Spleen (tissue), 11 donors: ENCODE results near the gene CTDSPL. TPM values are rescaled to one million over a fixed set of nuclear protein-coding genes. Genes with fewer than 3 reads are reported as not detected.
A peak's percentile ranks its signal among the peaks of the same experiment; 100 is the strongest.

ENCODE experiments used
- DNase-seq: peaks from one replicate; pipeline ENCODE4 v3.0.0-alpha.2; 2020
- H3K27ac ChIP-seq, 8 donors: fragments of 200-600 bp; sonication (generic) in 7 of 8; 1 replicate in 4 of 8; 2 replicates in 4 of 8; pipeline versions ENCODE4 v1.5.0 to v1.8.0; 2016 to 2021; ENCODE audit warnings: inconsistent platforms in 4 of 8, mild to moderate bottlenecking in 4 of 8, moderate library complexity in 1 of 8
- H3K27me3 ChIP-seq, 7 donors: fragments of 200-600 bp; sonication (generic) in 6 of 7; replicated peaks in 1 of 7; 1 replicate in 4 of 7; 2 replicates in 3 of 7; pipeline versions ENCODE4 v1.5.0 to v1.8.0; 2016 to 2021; ENCODE audit warnings: inconsistent platforms in 3 of 7, mild to moderate bottlenecking in 1 of 7
- H3K36me3 ChIP-seq, 6 donors: fragments of 200-600 bp; sonication (generic) in 5 of 6; 1 replicate in 4 of 6; 2 replicates in 2 of 6; pipeline versions ENCODE4 v1.5.0 to v1.8.0; 2016 to 2021; ENCODE audit warnings: inconsistent platforms in 2 of 6
- H3K4me1 ChIP-seq, 6 donors: fragments of 200-600 bp; sonication (generic) in 5 of 6; 1 replicate in 3 of 6; 2 replicates in 3 of 6; pipeline versions ENCODE4 v1.5.0 to v1.8.0; 2016 to 2021; ENCODE audit warnings: inconsistent platforms in 3 of 6
- H3K4me3 ChIP-seq, 8 donors: fragments of 200-600 bp; sonication (generic) in 7 of 8; 1 replicate in 4 of 8; 2 replicates in 4 of 8; pipeline versions ENCODE4 v1.5.0 to v1.8.0; 2016 to 2021; ENCODE audit warnings: inconsistent platforms in 4 of 8, mild to moderate bottlenecking in 4 of 8, moderate library complexity in 2 of 8
- H3K9me3 ChIP-seq, 8 donors: fragments of 200-600 bp; sonication (generic) in 7 of 8; 1 replicate in 4 of 8; 2 replicates in 4 of 8; pipeline versions ENCODE4 v1.5.0 to v1.8.0; 2016 to 2021; ENCODE audit warnings: inconsistent platforms in 4 of 8
- CTCF ChIP-seq, 11 experiments: fragments of 200-600 bp in 7 of 11; fragments of 450-650 bp in 4 of 11; sonication (generic) in 4 of 11; IDR thresholded peaks in 8 of 11; conservative IDR thresholded peaks in 3 of 11; 1 replicate in 7 of 11; 2 replicates in 4 of 11; pipeline versions ENCODE4 v1.4.0 to v1.8.0; 2016 to 2021; ENCODE audit warnings: antibody characterized with exemption in 11 of 11, inconsistent platforms in 4 of 11, mild to moderate bottlenecking in 1 of 11
- POLR2A ChIP-seq, 3 donors: fragments of 450-650 bp; IDR thresholded peaks; one replicate each; pipeline ENCODE4 v1.5.1; 2017; ENCODE audit warnings: antibody characterized with exemption in 3 of 3, mild to moderate bottlenecking in 1 of 3
- POLR2AphosphoS5 ChIP-seq, 3 donors: sonication (generic); formaldehyde crosslinking; IDR thresholded peaks; one replicate each; pipeline ENCODE4 v1.5.1; 2017; ENCODE audit warnings: antibody characterized with exemption in 3 of 3
- WGBS, 5 donors: extraction: QIAGEN DNeasy Blood & Tissue Kit in 3 of 5; methylation state at CpG; one replicate each; pipeline versions ENCODE4 v1.1.5 to v1.1.7; 2013 to 2018; 5-methylcytosine and 5-hydroxymethylcytosine counted together
- intact Hi-C: fragments of 100-400 bp; cut with DNase I; formaldehyde crosslinking; loops from one replicate; pipeline ENCODE4 v1.15.0; 2023; ENCODE audit warnings: low total_unique reads
- polyA plus RNA-seq, 3 donors: library from polyadenylated mRNA; stranded (reverse); fragments of 200-250 nt; gene quantifications; one replicate each; pipeline ENCODE4 v1.2.1, GENCODE V29; 2013
- total RNA-seq, 7 donors: library from RNA; depleted of rRNA in 3 of 7; stranded (reverse); fragments of >200 nt in 3 of 7; fragmentation: NEBNext Ultra II Directional in 4 of 7; extraction: Animal tissue kit (Norgen Biotek cat#: 25700) in 4 of 7; gene quantifications; one replicate each; pipeline versions ENCODE4 v1.1.0 to v1.2.1, GENCODE V29; 2016 to 2021
- donor health status: healthy with polysubstance abuse.
- donor health status: DM: no; HTN: no; CAD: no; lungs with moderate emphysema.
- donor health status: DM: no; HTN: no; CAD: no.
- donor health status: Bipolar disorder and iron deficiency.
- donor health status: healthy.
- donor health status: DM: no; HTN: no; CAD: no.
- donor health status: DM: yes; HTN: yes; CAD: no.

The CTDSPL gene
- total and polyA plus RNA-seq, 10 donors: 3.9 to 46.0 (median 26.2) TPM

GRCh38 chr3:37954881-37955280 is 93.2 kb downstream of the CTDSPL start:
- TF ChIP-seq POLR2AphosphoS5 (IDR thresholded peaks at IDR 0.05) (no peak), POLR2A (IDR thresholded peaks at IDR 0.05) (no peak), CTCF (IDR thresholded peaks at IDR 0.05 in 8 of 11, conservative IDR thresholded peaks at IDR 0.05 in 3 of 11) (no peak)
- no peaks in the 10 kb centered on the region for H3K36me3 ChIP-seq
- DNase-seq: no peak
- peaks cover 22 to 50% (median 38%) of the 10 kb centered on the region in 6 donors for H3K4me1 ChIP-seq
- WGBS, 5 donors: 95 to 98% (median 96%) methylated on average over 6 of the region's 6 CpGs
- H3K27me3 ChIP-seq: no peaks in the 10 kb centered on the region
- no peaks in the 10 kb centered on the region for H3K9me3 ChIP-seq
- peak overlapping the region in 1 of 8 donors; percentile 79 for H3K27ac ChIP-seq
- no peak overlapping the region for H3K4me3 ChIP-seq
- intact Hi-C loops: no loop called here

GRCh38 chr3:37955918-37956707 is 94.4 kb downstream of the CTDSPL start:
- no peak overlapping the region for H3K4me3 ChIP-seq
- 31 to 53% (median 44%) methylated on average over 3 of the region's 3 CpGs for WGBS, 5 donors
- peak overlapping the region in 7 of 8 donors; percentile 6 to 79 (median 62) for H3K27ac ChIP-seq
- TF ChIP-seq CTCF (IDR thresholded peaks at IDR 0.05 in 8 of 11, conservative IDR thresholded peaks at IDR 0.05 in 3 of 11) (no peak), POLR2A (IDR thresholded peaks at IDR 0.05) (no peak), POLR2AphosphoS5 (IDR thresholded peaks at IDR 0.05) (no peak)
- no peaks in the 10 kb centered on the region for H3K36me3 ChIP-seq
- H3K4me1 ChIP-seq: peaks cover 22 to 55% (median 37%) of the 10 kb centered on the region in 6 donors
- no peaks in the 10 kb centered on the region for H3K9me3 ChIP-seq
- H3K27me3 ChIP-seq: no peaks in the 10 kb centered on the region
- no peak for DNase-seq
- intact Hi-C loops: no loop called here

GRCh38 chr3:37956723-37957538 is 95.3 kb downstream of the CTDSPL start:
- Histone ChIP-seq H3K27me3 (no peaks in the 10 kb centered on the region), H3K27ac (peak overlapping the region in 7 of 8 donors; percentile 6 to 79 (median 62)), H3K9me3 (no peaks in the 10 kb centered on the region), H3K4me1 (peaks cover 30 to 63% (median 45%) of the 10 kb centered on the region in 6 donors), H3K36me3 (no peaks in the 10 kb centered on the region), H3K4me3 (no peak overlapping the region)
- intact Hi-C loops: no loop called here
- 13 to 36% (median 18%) methylated on average over 2 of the region's 2 CpGs for WGBS, 5 donors
- no peak for DNase-seq
- TF ChIP-seq POLR2AphosphoS5 (IDR thresholded peaks at IDR 0.05) (no peak), CTCF (IDR thresholded peaks at IDR 0.05 in 8 of 11, conservative IDR thresholded peaks at IDR 0.05 in 3 of 11) (no peak), POLR2A (IDR thresholded peaks at IDR 0.05) (no peak)

GRCh38 chr3:37957539-37957936 is 95.9 kb downstream of the CTDSPL start:
- no peak for TF ChIP-seq POLR2AphosphoS5 (IDR thresholded peaks at IDR 0.05)
- TF ChIP-seq CTCF (IDR thresholded peaks at IDR 0.05 in 8 of 11, conservative IDR thresholded peaks at IDR 0.05 in 3 of 11): no peak
- no peak for TF ChIP-seq POLR2A (IDR thresholded peaks at IDR 0.05)
- Histone ChIP-seq H3K9me3 (no peaks in the 10 kb centered on the region), H3K27me3 (no peaks in the 10 kb centered on the region), H3K36me3 (no peaks in the 10 kb centered on the region), H3K27ac (peak overlapping the region in 7 of 8 donors; percentile 6 to 79 (median 62)), H3K4me3 (no peak overlapping the region), H3K4me1 (peaks cover 30 to 69% (median 50%) of the 10 kb centered on the region in 6 donors)
- WGBS, 5 donors: 48 to 59% (median 55%) methylated on average over 7 of the region's 7 CpGs
- DNase-seq: no peak
- intact Hi-C loops: no loop called here
